ENCODE data around the gene MTOR.

The MTOR gene

GRCh38 chr1:11245248-11245647 is 17.1 kb downstream of the MTOR start:
- H3K4me3 ChIP-seq = no peak overlapping the region
- no peak overlapping the region for H3K27ac ChIP-seq
- TF ChIP-seq CTCF (IDR thresholded peaks at IDR 0.05) = no peak
- DNase-seq (ENCODE audit: low spot score) = no peak

GRCh38 chr1:11238311-11238710 is 24.0 kb downstream of the MTOR start:
- no peak for DNase-seq (ENCODE audit: low spot score)
- no peak for TF ChIP-seq CTCF (IDR thresholded peaks at IDR 0.05)
- Histone ChIP-seq H3K27ac (no peak overlapping the region), H3K4me3 (no peak overlapping the region)

GRCh38 chr1:11237356-11237755 is 25.0 kb downstream of the MTOR start:
- H3K27ac ChIP-seq = no peak overlapping the region
- no peak for DNase-seq (ENCODE audit: low spot score)
- TF ChIP-seq CTCF (IDR thresholded peaks at IDR 0.05) = no peak
- H3K4me3 ChIP-seq = no peak overlapping the region

GRCh38 chr1:11233208-11233607 is 29.1 kb downstream of the MTOR start:
- Histone ChIP-seq H3K27ac (no peak overlapping the region), H3K4me3 (no peak overlapping the region)
- no peak for DNase-seq (ENCODE audit: low spot score)
- TF ChIP-seq CTCF (IDR thresholded peaks at IDR 0.05) = no peak

DNA sequence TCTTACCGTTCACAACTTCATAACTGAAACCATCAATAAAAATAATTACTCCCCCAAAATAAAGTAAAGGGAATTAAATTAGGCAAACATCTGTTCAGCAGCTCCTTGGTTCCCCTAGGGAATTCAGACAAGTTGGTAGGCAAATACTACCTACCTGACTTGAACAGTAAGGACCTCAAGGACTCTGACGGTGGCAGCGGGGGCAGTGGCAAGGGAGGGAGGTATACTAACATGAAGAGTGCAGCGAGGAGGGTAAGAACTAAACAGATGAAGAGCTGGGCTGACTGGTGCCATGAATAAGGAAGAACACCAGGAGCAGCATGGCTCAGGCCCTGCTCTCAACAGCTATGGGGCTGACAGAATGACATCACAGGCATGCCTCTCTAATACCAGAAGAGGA is 33.1 kb downstream of the MTOR start:
- no peak for DNase-seq (ENCODE audit: low spot score)
- TF ChIP-seq CTCF (IDR thresholded peaks at IDR 0.05) = no peak

DNA sequence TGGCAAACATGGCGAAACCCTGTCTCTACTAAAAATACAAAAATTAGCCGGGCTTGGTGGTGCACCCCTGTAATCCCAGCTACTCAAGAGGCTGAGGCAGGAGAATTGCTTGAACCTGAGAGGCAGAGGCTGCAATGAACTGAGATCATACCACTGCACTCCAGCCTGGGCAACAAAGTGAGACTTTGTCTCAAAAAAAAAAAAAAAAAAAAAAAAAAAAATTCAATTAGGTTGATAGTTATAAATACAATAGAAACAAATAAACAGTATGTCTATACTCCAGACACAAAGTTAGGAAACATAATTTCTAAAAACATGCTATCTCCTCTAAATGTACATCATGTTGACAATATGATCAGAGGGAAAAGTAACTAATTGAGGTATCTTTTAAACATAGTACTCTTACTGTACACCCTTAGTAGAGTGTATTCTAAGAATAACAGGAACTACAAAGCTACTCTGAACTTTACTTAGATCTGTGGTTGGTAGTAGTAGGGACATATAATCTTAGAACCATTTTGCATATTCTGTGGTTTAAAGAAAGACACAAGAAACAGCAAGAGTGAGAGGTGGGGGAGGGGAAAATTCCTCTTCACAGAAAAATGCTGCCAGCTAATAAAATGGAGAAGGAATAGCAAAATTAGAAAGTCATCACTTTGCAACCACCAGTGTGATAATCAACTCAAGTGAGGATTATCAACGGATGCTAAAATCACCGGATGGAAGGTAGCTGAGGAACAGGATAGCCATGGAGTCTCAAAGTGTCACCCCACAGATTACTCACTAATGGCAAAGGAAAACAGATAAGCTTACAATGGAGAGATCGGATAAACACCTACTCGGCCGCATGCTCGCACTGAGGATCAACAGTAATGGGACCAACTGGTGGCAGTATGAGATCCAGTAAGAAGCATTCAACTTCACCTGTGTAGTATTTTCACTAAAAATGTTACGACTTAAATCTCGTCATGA is 35.0 kb downstream of the MTOR start:
- TF ChIP-seq CTCF (IDR thresholded peaks at IDR 0.05) = no peak
- no peak overlapping the region for H3K27ac ChIP-seq
- no peak for DNase-seq (ENCODE audit: low spot score)
- no peak overlapping the region for H3K4me3 ChIP-seq

More for the DNA sequence above, 33.1 kb downstream of the MTOR start:
- Histone ChIP-seq H3K27ac (no peak overlapping the region), H3K4me3 (no peak overlapping the region)

DNA sequence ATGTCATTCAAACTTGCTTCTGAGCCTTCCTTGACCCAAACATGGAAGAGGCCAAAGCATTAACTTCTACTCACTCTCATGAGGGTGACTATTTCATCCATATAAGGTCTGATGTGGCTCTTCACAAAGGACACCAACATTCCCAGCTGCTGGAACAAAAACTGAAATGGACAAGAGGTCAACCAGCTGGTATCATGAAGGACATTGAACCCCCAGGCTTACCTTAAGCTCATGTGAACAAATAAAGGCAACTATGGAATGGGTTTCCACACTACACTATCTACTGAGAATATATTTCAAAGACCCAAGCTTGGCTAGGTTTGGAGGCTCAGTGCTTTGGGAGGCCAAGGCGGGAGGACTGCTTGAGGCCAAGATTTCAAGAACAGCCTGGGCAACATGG is 46.3 kb downstream of the MTOR start:
- TF ChIP-seq CTCF (IDR thresholded peaks at IDR 0.05) = no peak
- Histone ChIP-seq H3K27ac (no peak overlapping the region), H3K4me3 (no peak overlapping the region)

More for the DNA sequence above, 46.3 kb downstream of the MTOR start:
- no peak for DNase-seq (ENCODE audit: low spot score)
